ENCODE data around the gene HDAC9.
"Not testable (repeated sequence)": the region's sequence is repeated elsewhere in the genome, so short reads cannot be mapped to it uniquely, and the experiment has no call there.

HDAC9 gene

GRCh38 chr7:19024261-19024660, 528.7 kb downstream of the HDAC9 start:
- no peak for DNase-seq (ENCODE audit: low read depth)

- DNase-seq (ENCODE audit: low read depth) = no peak
Measured at GRCh38 chr7:19026888-19027287, 531.3 kb downstream of the HDAC9 start.

- no peak for DNase-seq (ENCODE audit: low read depth)
Measured at GRCh38 chr7:19030281-19030680, 534.7 kb downstream of the HDAC9 start.

- DNase-seq (ENCODE audit: low read depth) = not testable (repeated sequence)
Measured at GRCh38 chr7:19032942-19033341, 537.4 kb downstream of the HDAC9 start.

- no peak for DNase-seq (ENCODE audit: low read depth)
Measured at GRCh38 chr7:19051767-19052375, 556.3 kb downstream of the HDAC9 start.
